ENCODE results near the gene B4GALT6. TPM values are rescaled to one million over a fixed set of nuclear protein-coding genes. Genes with fewer than 3 reads are reported as not detected.

B4GALT6 gene
- polyA plus RNA-seq, 1 donor (not counting 4 experiments of a cell fraction or from before 2014, with no cell fraction given) = 7.1 TPM

DNA sequence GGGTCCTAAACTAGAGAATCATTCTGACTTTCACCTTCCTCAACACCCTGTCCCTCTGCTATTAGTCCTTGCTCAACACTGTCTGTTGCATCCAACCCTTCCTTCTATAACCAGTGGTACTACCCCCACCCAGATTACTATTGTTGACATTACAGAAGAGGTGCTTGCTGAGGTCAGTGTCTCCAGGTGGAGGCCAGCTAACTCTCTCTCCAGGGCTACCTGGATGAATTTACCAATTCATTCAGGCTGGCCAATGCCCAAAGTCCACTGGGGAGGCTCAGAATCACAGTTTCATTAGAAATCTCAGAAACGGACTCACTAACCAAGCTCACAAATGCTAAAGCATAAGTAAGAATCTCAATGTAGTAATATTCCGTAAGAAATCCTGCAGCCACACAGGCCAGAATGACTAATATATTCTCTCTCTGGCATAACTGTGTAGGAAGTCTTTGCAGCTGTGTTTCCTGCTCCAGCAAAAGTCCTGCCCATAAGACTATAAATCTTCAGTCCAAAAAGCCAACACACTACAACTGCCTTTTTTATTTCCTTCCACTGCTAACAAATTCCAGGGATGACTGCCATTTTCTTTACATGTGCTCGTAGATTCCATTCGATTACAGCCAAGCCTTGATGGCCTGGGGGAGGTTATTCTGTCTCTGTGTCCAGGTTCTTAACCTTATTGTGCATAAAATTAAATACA is 102.7 kb downstream of the B4GALT6 start:
- H3K79me2 ChIP-seq (ENCODE audit: control insufficient read depth, insufficient read depth, low read length) = no peaks in the 10 kb centered on the region
- FAIRE-seq (no peak), DNase-seq (ENCODE audit: low read depth, low spot score) (no peak)
- H3K4me1 ChIP-seq (ENCODE audit: control insufficient read depth, extremely low read depth, insufficient read depth, low read length) = peaks cover 5% of the 10 kb centered on the region
- H3K9me1 ChIP-seq (ENCODE audit: control insufficient read depth, extremely low read depth, insufficient read depth, low read length) = no peaks in the 10 kb centered on the region
- H3K9ac ChIP-seq (ENCODE audit: control insufficient read depth, extremely low read depth, insufficient read depth, low read length) = no peak overlapping the region
- H3K4me2 ChIP-seq (ENCODE audit: control insufficient read depth, extremely low read depth, insufficient read depth, low read depth, low read length) = peak overlapping the region; percentile 29
- H3K9me3 ChIP-seq (ENCODE audit: control insufficient read depth, low read depth, low read length) = no peaks in the 10 kb centered on the region
- dilution Hi-C loops (cut with MboI; ENCODE audit: extremely low pct_ligation_motif_present, low sequenced_read_pairs) = no loop called here
- no peak for TF ChIP-seq EZH2 (IDR thresholded peaks at IDR 0.05; ENCODE audit: low read length)
- TF ChIP-seq, protein P1, sequence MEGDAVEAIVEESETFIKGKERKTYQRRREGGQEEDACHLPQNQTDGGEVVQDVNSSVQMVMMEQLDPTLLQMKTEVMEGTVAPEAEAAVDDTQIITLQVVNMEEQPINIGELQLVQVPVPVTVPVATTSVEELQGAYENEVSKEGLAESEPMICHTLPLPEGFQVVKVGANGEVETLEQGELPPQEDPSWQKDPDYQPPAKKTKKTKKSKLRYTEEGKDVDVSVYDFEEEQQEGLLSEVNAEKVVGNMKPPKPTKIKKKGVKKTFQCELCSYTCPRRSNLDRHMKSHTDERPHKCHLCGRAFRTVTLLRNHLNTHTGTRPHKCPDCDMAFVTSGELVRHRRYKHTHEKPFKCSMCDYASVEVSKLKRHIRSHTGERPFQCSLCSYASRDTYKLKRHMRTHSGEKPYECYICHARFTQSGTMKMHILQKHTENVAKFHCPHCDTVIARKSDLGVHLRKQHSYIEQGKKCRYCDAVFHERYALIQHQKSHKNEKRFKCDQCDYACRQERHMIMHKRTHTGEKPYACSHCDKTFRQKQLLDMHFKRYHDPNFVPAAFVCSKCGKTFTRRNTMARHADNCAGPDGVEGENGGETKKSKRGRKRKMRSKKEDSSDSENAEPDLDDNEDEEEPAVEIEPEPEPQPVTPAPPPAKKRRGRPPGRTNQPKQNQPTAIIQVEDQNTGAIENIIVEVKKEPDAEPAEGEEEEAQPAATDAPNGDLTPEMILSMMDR (optimal IDR thresholded peaks at IDR 0.05 in 1 of 3, IDR thresholded peaks at IDR 0.05 in 1 of 3, conservative IDR thresholded peaks at IDR 0.05 in 1 of 3; ENCODE audit: extremely low read depth in 1 of 3, insufficient read depth in 2 of 3, low read length in 3 of 3) = no peak
- H3K4me3 ChIP-seq (ENCODE audit: control insufficient read depth in 2 of 3, extremely low read depth in 1 of 3, insufficient read depth in 2 of 3, low read depth in 1 of 3, low read length in 3 of 3) = no peak overlapping the region
- peak overlapping the region; percentile 49 for H2AFZ ChIP-seq (ENCODE audit: control insufficient read depth, low read length)
- no peak overlapping the region for H3K27ac ChIP-seq (ENCODE audit: control insufficient read depth, insufficient read depth, low read length)
- no peaks in the 10 kb centered on the region for H3K27me3 ChIP-seq (ENCODE audit: control insufficient read depth, extremely low read depth, insufficient read depth, low read length)
- no peaks in the 10 kb centered on the region for H3K36me3 ChIP-seq (ENCODE audit: control insufficient read depth in 2 of 2, extremely low read depth in 1 of 2, insufficient read depth in 2 of 2, low read length in 2 of 2)
- H4K20me1 ChIP-seq (ENCODE audit: control insufficient read depth, extremely low read depth, insufficient read depth, low read length) = no peaks in the 10 kb centered on the region

DNA sequence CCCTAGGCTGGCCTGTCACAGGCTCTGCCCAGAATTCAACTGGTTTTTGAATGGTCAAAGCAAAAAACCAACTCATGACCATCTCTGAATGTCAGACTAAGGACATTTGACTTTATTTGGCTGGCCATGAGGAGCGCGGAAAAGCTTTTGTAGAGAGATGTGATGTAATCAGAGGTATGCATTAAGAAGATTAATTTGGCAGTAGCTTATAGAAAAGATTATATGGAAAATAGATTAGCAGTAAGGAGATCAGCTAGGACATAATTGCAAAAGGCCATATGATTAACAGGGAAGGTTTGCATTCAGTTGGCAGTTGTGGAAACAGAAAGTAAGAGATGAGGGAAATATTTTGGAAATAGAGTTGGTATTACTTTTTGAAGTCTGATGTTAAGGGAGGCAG is 105.0 kb downstream of the B4GALT6 start:
- H3K27me3 ChIP-seq (ENCODE audit: control insufficient read depth, extremely low read depth, insufficient read depth, low read length) = no peaks in the 10 kb centered on the region

More for the DNA sequence above, 105.0 kb downstream of the B4GALT6 start:
- dilution Hi-C loops (cut with MboI; ENCODE audit: extremely low pct_ligation_motif_present, low sequenced_read_pairs) = no loop called here
- no peak for TF ChIP-seq EZH2 (IDR thresholded peaks at IDR 0.05; ENCODE audit: low read length)
- TF ChIP-seq, protein P1 (optimal IDR thresholded peaks at IDR 0.05 in 1 of 3, IDR thresholded peaks at IDR 0.05 in 1 of 3, conservative IDR thresholded peaks at IDR 0.05 in 1 of 3; ENCODE audit: extremely low read depth in 1 of 3, insufficient read depth in 2 of 3, low read length in 3 of 3) = no peak
- H3K4me1 ChIP-seq (ENCODE audit: control insufficient read depth, extremely low read depth, insufficient read depth, low read length) = peaks cover 5% of the 10 kb centered on the region
- no peak overlapping the region for H3K4me3 ChIP-seq (ENCODE audit: control insufficient read depth in 2 of 3, extremely low read depth in 1 of 3, insufficient read depth in 2 of 3, low read depth in 1 of 3, low read length in 3 of 3)
- H3K9me3 ChIP-seq (ENCODE audit: control insufficient read depth, low read depth, low read length) = no peaks in the 10 kb centered on the region
- H3K79me2 ChIP-seq (ENCODE audit: control insufficient read depth, insufficient read depth, low read length) = no peaks in the 10 kb centered on the region
- no peak overlapping the region for H2AFZ ChIP-seq (ENCODE audit: control insufficient read depth, low read length)
- H4K20me1 ChIP-seq (ENCODE audit: control insufficient read depth, extremely low read depth, insufficient read depth, low read length) = no peaks in the 10 kb centered on the region
- no peak overlapping the region for H3K27ac ChIP-seq (ENCODE audit: control insufficient read depth, insufficient read depth, low read length)
- H3K4me2 ChIP-seq (ENCODE audit: control insufficient read depth, extremely low read depth, insufficient read depth, low read depth, low read length) = no peak overlapping the region
- H3K9ac ChIP-seq (ENCODE audit: control insufficient read depth, extremely low read depth, insufficient read depth, low read length) = no peak overlapping the region
- H3K36me3 ChIP-seq (ENCODE audit: control insufficient read depth in 2 of 2, extremely low read depth in 1 of 2, insufficient read depth in 2 of 2, low read length in 2 of 2) = no peaks in the 10 kb centered on the region
- no peak for FAIRE-seq
- no peak for DNase-seq (ENCODE audit: low read depth, low spot score)
- no peaks in the 10 kb centered on the region for H3K9me1 ChIP-seq (ENCODE audit: control insufficient read depth, extremely low read depth, insufficient read depth, low read length)

Measured in keratinocyte (primary cell).